Gastrocnemius medialis (tissue), 4 donors: ENCODE measurements around the gene AP1G1. TPM values are rescaled to one million over a fixed set of nuclear protein-coding genes. Genes with fewer than 3 reads are reported as not detected.

Source experiments
- ATAC-seq, 2 donors: fragments of 150-250 bp; one replicate each; pipeline ENCODE4 v1.9.1; 2016
- DNase-seq, 2 donors: peaks; one replicate each; pipeline ENCODE4 v3.0.0-alpha.2; 2019
- H3K27ac ChIP-seq, 4 donors: fragments of 200-600 bp; sonication (generic); 1 replicate in 1 of 4; 2 replicates in 3 of 4; pipeline ENCODE4 v1.5.1; 2016 to 2018; ENCODE audit warnings: mild to moderate bottlenecking in 2 of 4, moderate library complexity in 1 of 4
- H3K27me3 ChIP-seq, 3 donors: fragments of 200-600 bp; sonication (generic) in 2 of 3; 1 replicate in 1 of 3; 2 replicates in 2 of 3; pipeline versions ENCODE4 v1.5.1 to v1.6.0; 2016 to 2019; ENCODE audit warnings: mild to moderate bottlenecking in 1 of 3, moderate library complexity in 1 of 3
- H3K36me3 ChIP-seq, 2 donors: fragments of 200-600 bp; sonication (generic) in 1 of 2; one replicate each; pipeline ENCODE4 v1.5.1; 2017 to 2018
- H3K4me1 ChIP-seq, 2 donors: fragments of 200-600 bp; sonication (generic) in 1 of 2; one replicate each; pipeline ENCODE4 v1.5.1; 2016 to 2017; ENCODE audit warnings: mild to moderate bottlenecking in 2 of 2
- H3K4me3 ChIP-seq, 4 donors: fragments of 200-600 bp; sonication (generic) in 3 of 4; 1 replicate in 1 of 4; 2 replicates in 3 of 4; pipeline ENCODE4 v1.5.1; 2016 to 2019; ENCODE audit warnings: mild to moderate bottlenecking in 2 of 4
- H3K9me3 ChIP-seq, 3 donors: fragments of 200-600 bp; sonication (generic) in 2 of 3; 1 replicate in 1 of 3; 2 replicates in 2 of 3; pipeline ENCODE4 v1.5.1; 2016 to 2019
- POLR2A ChIP-seq, 2 donors: fragments of 450-650 bp; IDR thresholded peaks; one replicate each; pipeline ENCODE4 v1.6.1; 2017; ENCODE audit warnings: antibody characterized with exemption in 2 of 2, mild to moderate bottlenecking in 2 of 2, moderate library complexity in 2 of 2
- in situ Hi-C, 4 donors: fragments of 200-750 bp; cut with MboI; loops; one replicate each; pipeline versions ENCODE4 v1.15.0 to v1.8.0; 2017; ENCODE audit warnings: low sequenced_read_pairs in 4 of 4
- intact Hi-C: fragments of 100-400 bp; cut with DNase I; formaldehyde crosslinking; loops from one replicate; pipeline ENCODE4 v1.15.1; 2023; ENCODE audit warnings: low total_unique reads
- total RNA-seq, 4 donors: library from RNA; depleted of rRNA; stranded (reverse); fragments of >200 nt; gene quantifications; one replicate each; pipeline versions ENCODE4 v1.1.0 to v1.2.3, GENCODE V29; 2016
- TF ChIP-seq, protein P1 (sequence below), 5 experiments: fragments of 450-650 bp in 3 of 5; fragments of 200-600 bp in 2 of 5; sonication (generic) in 2 of 5; IDR thresholded peaks in 4 of 5; conservative IDR thresholded peaks in 1 of 5; 1 replicate in 4 of 5; 2 replicates in 1 of 5; pipeline ENCODE4 v1.5.1; 2016 to 2019; ENCODE audit warnings: antibody characterized with exemption in 5 of 5, mild to moderate bottlenecking in 3 of 5, moderate library complexity in 3 of 5

Gene AP1G1
- total RNA-seq, 4 donors from 2014 or later, result 60.7 to 80.6 (median 66.3) TPM

DNA sequence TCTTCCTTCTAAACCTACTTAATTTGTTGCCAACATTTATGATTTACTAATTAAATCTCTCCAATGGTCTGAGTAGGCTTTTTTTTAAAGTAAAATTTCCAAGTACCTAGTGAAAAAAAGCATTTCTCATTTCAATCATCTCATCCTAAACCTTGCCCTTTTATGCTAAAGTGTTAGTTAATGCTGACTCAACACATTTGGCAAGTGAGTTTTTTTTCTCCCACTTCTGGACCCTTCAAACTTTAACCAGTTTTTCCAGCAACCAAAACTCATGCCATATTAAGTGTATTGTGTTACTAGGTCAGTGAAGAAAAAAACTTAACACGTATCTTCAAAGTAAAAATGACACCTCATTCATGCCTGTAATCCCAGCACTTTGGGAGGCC lies 5.3 kb downstream of the AP1G1 start:
- intact Hi-C loops (no loop called here), in situ Hi-C loops (loop anchor here in 1 of 4 donors (10.0 kb wide), 1 partner anchor 92 kb away; the partner anchor contains the start of gene IST1)

DNA sequence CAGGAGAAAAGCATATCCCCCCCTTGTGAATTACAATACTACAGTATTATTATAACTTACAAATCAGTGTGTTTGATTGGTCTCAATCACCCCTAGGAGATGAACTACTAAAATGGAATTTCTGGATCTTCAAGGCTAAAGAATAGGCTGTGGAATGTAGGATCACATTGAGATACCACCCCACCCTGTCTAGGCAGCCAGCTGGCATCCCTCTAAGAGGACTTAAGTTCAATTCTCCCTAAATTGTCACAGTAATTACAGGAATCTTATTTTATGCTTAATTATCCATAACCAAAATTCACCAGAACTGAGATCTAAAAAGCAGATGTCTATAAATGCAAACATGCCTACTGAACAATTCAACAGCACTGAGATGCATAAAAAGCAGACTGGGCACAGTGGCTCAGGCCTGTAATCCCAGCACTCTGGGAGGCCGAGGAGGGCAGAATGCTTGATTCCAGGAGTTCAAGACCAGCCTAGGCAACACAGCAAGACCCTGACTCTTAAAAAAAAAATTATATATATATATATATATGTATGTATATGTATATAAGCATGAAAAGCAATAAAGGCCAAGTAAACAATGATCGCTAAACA lies 12.0 kb downstream of the AP1G1 start:
- Histone ChIP-seq H3K27ac (no peak overlapping the region), H3K9me3 (no peaks in the 10 kb centered on the region), H3K36me3 (peaks cover 0 to 31% of the 10 kb centered on the region in 2 donors), H3K27me3 (no peaks in the 10 kb centered on the region), H3K4me3 (no peak overlapping the region), H3K4me1 (peaks cover 20 to 31% of the 10 kb centered on the region in 2 donors)
- no peak for DNase-seq
- intact Hi-C loops, result no loop called here
- TF ChIP-seq, protein P1, sequence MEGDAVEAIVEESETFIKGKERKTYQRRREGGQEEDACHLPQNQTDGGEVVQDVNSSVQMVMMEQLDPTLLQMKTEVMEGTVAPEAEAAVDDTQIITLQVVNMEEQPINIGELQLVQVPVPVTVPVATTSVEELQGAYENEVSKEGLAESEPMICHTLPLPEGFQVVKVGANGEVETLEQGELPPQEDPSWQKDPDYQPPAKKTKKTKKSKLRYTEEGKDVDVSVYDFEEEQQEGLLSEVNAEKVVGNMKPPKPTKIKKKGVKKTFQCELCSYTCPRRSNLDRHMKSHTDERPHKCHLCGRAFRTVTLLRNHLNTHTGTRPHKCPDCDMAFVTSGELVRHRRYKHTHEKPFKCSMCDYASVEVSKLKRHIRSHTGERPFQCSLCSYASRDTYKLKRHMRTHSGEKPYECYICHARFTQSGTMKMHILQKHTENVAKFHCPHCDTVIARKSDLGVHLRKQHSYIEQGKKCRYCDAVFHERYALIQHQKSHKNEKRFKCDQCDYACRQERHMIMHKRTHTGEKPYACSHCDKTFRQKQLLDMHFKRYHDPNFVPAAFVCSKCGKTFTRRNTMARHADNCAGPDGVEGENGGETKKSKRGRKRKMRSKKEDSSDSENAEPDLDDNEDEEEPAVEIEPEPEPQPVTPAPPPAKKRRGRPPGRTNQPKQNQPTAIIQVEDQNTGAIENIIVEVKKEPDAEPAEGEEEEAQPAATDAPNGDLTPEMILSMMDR (IDR thresholded peaks at IDR 0.05 in 4 of 5, conservative IDR thresholded peaks at IDR 0.05 in 1 of 5), result no peak
- TF ChIP-seq POLR2A (IDR thresholded peaks at IDR 0.05), result no peak
- no peak for ATAC-seq
- in situ Hi-C loops, result no loop called here

More for the DNA sequence above, 5.3 kb downstream of the AP1G1 start:
- Histone ChIP-seq H3K9me3 (no peaks in the 10 kb centered on the region), H3K27ac (peak overlapping the region; percentile 33 to 74 (median 63)), H3K36me3 (peaks cover 0 to 31% of the 10 kb centered on the region in 2 donors), H3K27me3 (no peaks in the 10 kb centered on the region), H3K4me1 (peaks cover 36 to 47% of the 10 kb centered on the region in 2 donors), H3K4me3 (no peak overlapping the region)
- ATAC-seq (no peak), DNase-seq (no peak)
- TF ChIP-seq, protein P1 (IDR thresholded peaks at IDR 0.05 in 4 of 5, conservative IDR thresholded peaks at IDR 0.05 in 1 of 5), result no peak
- no peak for TF ChIP-seq POLR2A (IDR thresholded peaks at IDR 0.05)

DNA sequence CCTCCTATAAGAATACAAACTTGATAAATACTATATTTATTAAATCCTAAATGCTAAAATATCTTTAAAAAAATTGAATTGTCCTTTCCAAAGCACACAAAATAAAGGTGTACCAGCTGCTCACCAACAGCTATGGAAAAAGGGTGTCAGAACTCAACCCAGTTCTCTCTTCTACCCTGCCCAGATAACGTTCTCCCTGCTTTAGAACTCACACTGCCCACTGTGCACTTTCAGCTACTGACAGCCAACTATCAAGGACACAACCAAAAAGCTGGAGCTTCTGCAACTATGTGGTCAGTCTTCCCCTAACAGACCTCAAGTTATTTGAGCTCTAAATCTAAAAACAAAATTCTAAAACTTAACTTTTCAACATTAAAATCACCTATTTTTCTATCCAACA lies 13.7 kb downstream of the AP1G1 start:
- Histone ChIP-seq H3K4me3 (no peak overlapping the region), H3K4me1 (peaks cover 26 to 36% of the 10 kb centered on the region in 2 donors), H3K27me3 (no peaks in the 10 kb centered on the region), H3K9me3 (no peaks in the 10 kb centered on the region), H3K27ac (peak overlapping the region in 1 of 4 donors; percentile 41), H3K36me3 (peaks cover 0 to 22% of the 10 kb centered on the region in 2 donors)
- in situ Hi-C loops, result no loop called here
- TF ChIP-seq, protein P1 (IDR thresholded peaks at IDR 0.05 in 4 of 5, conservative IDR thresholded peaks at IDR 0.05 in 1 of 5), result no peak
- no peak for TF ChIP-seq POLR2A (IDR thresholded peaks at IDR 0.05)
- no peak for DNase-seq
- intact Hi-C loops, result no loop called here
- no peak for ATAC-seq

DNA sequence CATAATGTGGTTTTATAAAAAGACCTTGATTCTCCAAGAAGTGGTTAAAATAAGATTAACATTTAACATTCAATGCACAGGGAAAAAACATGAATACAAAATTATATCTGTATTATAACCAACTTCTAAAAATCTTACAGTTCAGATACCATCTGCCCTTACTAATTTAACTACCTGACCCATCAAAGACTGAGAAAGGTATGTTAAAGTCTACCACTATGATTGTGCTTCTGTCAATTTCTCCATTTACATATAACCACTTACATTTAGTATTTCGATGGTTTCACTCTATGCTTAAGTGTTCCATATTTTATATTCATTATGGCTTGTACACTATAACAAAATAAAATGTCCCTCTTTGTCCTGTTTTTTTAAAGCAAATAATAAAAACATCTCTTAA lies 14.6 kb downstream of the AP1G1 start:
- H3K4me3 ChIP-seq, result no peak overlapping the region
- ATAC-seq (no peak), DNase-seq (no peak)
- H3K9me3 ChIP-seq, result no peaks in the 10 kb centered on the region
- in situ Hi-C loops (no loop called here), intact Hi-C loops (no loop called here)
- peaks cover 0 to 19% of the 10 kb centered on the region in 2 donors for H3K36me3 ChIP-seq
- peaks cover 30 to 36% of the 10 kb centered on the region in 2 donors for H3K4me1 ChIP-seq
- no peaks in the 10 kb centered on the region for H3K27me3 ChIP-seq
- H3K27ac ChIP-seq, result peak overlapping the region in 1 of 4 donors; percentile 13
- no peak for TF ChIP-seq POLR2A (IDR thresholded peaks at IDR 0.05)
- TF ChIP-seq, protein P1 (IDR thresholded peaks at IDR 0.05 in 4 of 5, conservative IDR thresholded peaks at IDR 0.05 in 1 of 5), result no peak
